ENCODE results near the gene MAPK7.
A peak's percentile ranks its signal among the peaks of the same experiment; 100 is the strongest.

The MAPK7 gene

DNA sequence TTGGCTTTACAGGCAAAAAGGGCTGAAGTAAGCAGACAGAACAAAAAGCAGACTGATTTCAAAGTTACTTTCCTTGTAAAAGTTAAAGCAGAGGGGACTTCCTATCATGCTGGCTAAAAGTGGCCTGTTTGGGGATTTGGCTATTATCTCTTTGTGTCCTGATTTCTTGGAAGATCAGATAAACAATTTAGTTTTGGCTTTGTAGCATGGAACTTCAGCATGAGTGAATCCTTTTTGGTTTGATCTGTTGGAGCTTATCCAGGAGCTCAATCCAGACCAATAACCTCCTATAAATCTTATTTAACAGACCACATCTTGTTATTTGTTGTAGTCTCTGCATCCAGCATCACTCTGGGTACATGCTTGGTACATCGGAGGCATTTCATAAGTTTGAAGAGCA is 23.9 kb downstream of the MAPK7 start:
- no peak for DNase-seq

- no peak for DNase-seq
These were observed 24.7 kb downstream of the MAPK7 start for GRCh38 chr17:19403021-19403420.

- no peak for DNase-seq
These were observed 26.0 kb downstream of the MAPK7 start for GRCh38 chr17:19404264-19404663.

GRCh38 chr17:19405114-19405513 is 26.8 kb downstream of the MAPK7 start:
- DNase-seq, result no peak

- DNase-seq, result no peak
These were observed 29.5 kb downstream of the MAPK7 start for GRCh38 chr17:19407601-19408345.

DNA sequence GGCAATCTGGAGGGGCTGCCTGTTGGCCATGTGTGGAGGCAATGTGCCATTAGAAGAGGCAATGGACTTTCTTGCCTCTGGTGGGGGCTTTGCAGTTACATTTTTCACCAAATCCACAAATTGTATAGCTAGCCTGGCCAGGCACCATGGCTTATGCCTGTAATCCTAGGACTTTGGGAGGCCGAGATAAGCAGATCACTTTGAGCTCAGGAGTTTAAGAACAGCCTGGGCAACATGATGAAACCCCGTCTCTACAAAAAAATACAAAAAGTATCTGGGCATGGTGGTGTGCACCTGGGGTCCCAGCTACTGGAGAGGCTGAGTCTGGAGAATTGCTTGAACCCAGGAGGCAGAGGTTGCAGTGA is 30.0 kb downstream of the MAPK7 start:
- no peak for DNase-seq

- DNase-seq, result no peak
These were observed 30.8 kb downstream of the MAPK7 start for GRCh38 chr17:19409066-19409465.

DNA sequence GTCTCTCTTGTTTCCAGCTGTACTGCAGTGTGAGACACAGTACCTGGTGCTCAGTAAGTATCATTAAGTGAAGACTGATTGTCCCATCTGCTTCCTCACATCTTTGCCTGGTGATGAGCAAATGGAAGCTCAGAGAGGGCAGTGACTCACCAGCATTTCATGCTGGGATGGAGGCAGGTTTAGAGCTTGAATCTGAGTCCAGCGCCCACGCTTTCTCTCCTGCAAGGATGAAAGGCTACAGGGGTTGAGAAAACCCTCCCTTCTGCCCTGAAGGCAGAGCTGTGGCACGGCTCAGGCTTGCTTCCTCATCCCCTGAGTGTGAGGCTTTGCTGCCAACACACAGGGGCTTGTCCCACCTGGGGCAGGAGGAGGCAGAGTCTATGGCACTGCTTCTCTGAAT is 31.2 kb downstream of the MAPK7 start:
- DNase-seq, result no peak

DNA sequence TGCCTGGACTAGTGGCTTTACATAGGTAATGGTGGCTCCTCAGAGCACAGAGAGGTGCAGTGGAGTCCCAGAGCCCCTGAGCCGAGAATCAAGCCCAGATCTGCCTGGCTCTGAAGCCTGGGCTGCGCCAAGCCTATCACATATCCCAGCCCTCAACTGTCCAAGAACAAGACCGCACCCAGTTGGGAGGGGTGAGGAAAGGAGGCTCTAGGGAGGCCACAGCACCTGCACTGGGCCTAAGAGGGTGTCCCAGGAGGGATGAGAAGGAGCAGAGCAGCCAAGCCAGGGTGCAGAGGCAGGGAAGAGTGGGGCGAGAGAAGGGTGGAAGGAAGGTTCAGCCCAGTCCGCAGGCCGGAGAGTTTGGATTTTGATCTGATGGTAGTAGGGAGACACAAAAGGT is 31.8 kb downstream of the MAPK7 start:
- DNase-seq, result no peak

DNA sequence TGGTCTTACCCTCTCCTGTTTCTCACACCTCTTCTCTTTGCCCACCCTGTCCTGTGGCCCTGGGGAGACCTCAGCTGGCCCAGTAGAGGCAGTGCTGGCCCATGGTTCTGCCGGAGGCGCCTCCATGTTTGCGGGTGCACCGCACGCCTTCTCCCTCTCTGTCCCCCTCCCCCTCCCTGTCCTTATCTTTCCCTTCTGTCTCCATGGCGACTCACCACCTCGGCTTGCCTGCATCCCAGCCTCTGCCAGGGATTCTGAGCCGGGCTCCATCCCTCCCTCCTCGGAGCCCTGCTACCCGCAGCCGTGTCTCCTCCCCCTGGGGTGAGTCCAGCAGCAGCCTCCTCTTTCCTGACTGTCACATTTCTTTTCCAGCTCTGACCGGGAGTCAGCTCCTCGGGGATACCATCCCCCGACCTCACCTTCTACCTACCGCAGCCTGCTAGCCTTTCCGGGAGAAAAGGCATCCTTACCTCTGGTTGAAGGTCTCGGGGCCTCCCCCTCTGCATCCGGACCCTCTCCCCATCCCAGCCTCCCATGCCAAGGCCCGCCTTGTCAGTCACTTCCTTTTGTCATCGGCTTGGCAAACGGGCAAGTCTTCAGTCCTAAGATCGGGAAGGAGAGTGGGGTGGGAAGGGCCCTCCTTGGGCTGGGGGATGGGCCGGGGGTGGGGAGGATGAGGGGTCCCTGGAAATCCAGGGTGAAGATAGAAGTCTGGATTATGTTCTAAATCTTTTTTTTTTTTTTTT is 32.8 kb downstream of the MAPK7 start, which contains the start of gene RNF112:
TSS of gene RNF112 (plus strand) at position 358 of the 746 bp plus-strand sequence. CDS start at position 535, 177 bp downstream.
- no peak for DNase-seq

- DNase-seq, result no peak
These were observed 33.3 kb downstream of the MAPK7 start for GRCh38 chr17:19411631-19412030.

DNA sequence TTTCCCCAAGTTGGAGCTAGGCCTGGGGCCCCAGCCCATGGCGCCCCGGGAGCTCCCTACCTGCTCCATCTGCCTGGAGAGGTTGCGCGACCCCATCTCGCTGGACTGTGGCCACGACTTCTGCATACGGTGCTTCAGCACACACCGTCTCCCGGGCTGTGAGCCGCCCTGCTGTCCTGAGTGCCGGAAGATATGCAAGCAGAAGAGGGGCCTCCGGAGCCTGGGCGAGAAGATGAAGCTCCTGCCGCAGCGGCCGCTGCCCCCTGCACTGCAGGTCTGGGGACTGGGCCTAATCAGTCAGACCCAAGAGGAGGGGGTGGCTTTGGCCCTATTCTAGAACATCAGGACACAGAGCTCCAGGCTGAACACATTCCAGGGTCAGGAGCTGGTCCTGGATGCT is 34.2 kb downstream of the MAPK7 start:
- no peak for DNase-seq

GRCh38 chr17:19412984-19413383 is 34.7 kb downstream of the MAPK7 start:
- DNase-seq, result no peak

DNA sequence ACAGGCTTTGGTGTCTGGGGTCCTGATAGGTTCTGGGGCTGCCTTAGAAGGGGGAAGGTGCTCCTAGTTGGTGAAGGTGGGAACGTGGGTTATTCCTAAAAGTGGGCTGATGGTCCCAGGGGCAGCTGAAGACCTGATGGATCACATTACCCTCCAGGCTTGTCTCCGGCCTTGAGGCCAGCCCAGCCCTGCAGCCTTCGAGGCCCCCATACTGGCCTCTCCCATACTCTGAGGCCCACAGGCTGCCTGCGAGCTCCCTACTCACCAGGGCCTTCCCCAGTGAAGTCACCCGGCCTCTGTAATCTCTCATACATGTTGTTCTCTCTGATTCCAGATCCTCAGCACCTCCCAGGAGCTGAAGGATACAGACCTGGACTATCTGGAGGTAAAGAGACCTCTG is 35.5 kb downstream of the MAPK7 start:
- DNase-seq, result no peak

DNA sequence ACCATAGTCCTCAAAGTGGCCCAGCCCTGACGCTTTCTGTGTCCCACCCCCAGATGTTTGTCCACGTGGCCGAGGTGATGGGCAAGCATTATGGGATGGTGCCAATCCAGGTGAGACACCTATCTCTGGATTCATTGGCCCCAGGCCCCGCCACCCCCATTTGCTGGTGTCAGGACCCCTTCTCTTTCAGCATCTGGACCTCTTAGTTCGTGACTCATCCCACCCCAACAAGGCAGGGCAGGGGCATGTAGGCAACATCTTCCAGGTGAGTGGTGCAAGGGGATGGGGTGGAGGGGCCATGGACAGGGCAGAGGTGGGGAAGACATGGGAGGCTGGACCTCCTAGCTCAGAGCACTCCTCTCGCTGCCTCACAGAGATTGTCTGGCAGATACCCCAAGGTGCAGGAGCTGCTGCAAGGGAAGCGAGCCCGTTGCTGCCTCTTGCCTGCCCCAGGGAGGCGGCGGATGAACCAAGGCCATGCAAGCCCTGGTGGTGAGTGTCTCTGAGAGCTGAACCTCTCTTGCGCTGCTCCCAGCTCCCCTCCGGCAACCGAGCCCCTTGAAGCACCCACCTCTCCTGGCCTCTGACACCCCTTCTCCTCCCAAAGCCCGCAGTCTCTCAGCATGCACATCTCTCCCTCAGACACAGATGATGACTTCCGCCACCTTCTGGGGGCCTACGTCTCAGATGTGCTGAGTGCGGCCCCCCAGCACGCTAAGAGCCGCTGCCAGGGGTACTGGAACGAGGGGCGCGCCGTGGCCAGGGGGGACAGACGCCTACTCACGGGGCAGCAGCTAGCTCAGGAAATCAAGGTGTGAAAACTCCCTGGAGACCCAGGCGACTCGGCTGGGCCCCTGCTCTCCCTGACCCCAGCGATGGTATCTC is 36.3 kb downstream of the MAPK7 start:
- no peak for DNase-seq

- DNase-seq, result no peak
These were observed 37.0 kb downstream of the MAPK7 start for GRCh38 chr17:19415311-19415710.

DNA sequence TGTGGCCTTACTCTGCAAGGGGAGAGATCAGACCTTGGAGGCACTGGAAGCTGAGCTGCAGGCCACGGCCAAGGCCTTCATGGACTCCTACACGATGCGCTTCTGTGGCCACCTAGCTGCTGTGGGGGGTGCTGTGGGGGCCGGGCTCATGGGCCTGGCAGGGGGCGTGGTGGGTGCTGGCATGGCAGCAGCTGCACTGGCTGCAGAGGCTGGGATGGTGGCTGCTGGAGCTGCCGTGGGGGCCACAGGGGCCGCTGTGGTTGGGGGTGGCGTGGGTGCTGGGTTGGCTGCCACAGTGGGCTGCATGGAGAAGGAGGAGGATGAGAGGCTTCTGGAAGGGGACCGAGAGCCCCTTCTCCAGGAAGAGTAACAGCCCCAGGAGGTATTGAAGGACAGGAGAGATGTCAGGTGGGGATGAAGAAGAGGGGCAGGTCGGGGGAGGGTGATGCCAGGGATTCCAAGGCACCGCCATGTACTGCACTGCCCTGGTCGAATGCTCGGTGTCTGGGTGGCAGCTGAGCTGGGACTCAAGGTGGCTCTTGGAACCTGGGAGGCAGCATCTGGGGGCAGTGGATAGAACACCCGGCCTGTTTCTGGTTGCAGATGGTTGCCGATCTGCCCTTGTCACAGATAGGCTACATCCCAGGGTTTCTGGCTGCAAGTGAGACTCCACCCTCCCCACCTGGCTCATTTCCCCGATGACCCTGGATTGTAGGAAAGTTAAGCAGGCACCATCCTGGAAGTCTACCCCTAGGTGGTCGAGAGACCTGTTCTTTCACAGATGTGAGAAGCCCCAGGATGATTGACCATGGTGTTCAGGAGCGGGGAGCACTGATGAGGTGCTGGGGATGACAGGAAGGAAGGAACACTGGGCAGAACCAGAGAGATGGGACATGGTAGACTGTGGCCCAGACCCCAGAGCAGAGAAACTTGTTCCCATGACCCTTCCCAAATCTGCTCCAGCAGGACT is 37.8 kb downstream of the MAPK7 start:
- DNase-seq, result no peak

DNA sequence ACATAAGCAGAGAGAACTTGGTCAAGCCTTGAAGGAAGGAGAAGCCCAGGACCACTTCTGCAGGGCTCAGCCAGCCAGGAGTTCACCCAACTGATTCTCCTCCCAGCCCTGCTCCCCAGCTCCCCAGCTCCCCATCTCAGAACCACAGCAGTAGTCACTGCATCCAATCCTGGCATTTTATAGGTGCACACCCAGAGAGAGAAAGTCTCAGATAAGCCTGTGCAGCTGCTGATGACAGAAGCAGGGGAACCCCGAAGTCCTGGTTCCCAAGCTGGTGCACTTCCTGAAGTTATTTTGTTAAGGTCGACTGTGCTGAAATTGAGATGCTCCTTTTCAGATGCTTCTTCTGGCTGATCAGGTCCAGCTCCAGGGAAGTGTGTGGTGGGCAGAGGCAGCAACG is 39.3 kb downstream of the MAPK7 start:
- DNase-seq, result no peak

DNA sequence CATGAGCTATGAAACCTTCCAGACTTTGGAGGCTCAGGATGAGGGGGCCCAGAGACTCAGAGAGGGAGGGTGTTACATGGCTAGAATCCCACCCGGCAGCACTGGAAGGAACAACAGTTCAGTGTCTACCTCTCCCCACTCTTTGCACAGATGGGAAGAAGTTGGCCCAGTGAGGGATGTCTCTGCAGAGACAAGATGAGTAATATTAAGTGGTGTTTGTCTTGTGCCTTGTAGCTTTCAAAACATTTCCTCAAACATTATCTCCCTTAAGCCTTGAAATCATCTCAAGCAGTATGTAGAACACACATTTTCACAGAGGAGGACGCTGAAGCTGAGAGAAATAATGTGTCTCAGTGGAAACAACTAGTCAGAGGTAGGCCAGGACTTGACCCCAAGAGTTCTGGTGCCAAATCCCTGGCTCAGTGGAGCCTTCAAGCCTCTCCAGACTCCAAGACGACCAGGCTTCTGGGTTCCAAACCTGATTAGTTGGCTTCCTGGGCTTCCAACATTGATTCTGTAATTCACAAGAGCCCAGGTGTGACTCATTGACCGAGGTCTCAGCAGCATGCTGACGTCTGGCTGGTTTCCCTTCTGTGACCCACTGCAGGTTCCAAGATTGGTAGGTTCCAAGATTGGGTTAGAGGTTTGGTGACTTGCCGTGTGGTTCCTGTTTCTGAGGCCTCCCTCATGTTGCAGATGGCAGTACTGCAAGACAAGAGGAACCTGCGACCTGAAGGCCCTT is 40.1 kb downstream of the MAPK7 start:
- DNase-seq, result peak; percentile 16

- DNase-seq, result no peak
These were observed 42.9 kb downstream of the MAPK7 start for GRCh38 chr17:19421219-19421618.

- no peak for DNase-seq
These were observed 43.6 kb downstream of the MAPK7 start for GRCh38 chr17:19421926-19422325.

Data from OCI-M1 (cell line).